Measurements from ENCODE around the gene TPX2. TPM values are rescaled to one million over a fixed set of nuclear protein-coding genes. Genes with fewer than 3 reads are reported as not detected.
A peak's percentile ranks its signal among the peaks of the same experiment; 100 is the strongest.
"Not testable (repeated sequence)": the region's sequence is repeated elsewhere in the genome, so short reads cannot be mapped to it uniquely, and the experiment has no call there.

The TPX2 gene
- total RNA-seq, 1 experiment from 2014 or later = 245 TPM

GRCh38 chr20:31811796-31812728, 73.0 kb downstream of the TPX2 start:
- peak; percentile 92 for DNase-seq (ENCODE audit: low spot score)

DNA sequence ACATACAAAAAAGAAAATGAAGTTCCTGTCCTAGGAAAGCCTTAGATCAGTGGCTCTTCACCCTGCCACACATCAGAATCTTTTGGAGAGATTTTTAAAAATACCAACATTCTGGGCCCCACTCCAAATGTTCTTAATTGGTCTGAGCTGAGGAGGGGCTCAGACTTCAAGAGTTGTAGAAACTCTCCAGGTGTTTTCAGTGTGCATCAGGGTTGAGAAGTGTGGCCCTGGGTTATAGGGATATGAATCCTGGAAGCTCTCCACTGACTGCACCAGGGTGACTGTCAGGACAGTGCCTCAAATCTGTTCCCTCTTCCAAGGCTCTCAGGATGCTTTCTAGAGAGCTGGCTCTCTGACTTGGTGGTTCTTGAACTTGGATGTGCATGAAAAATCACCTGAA, 74.5 kb downstream of the TPX2 start:
- DNase-seq (ENCODE audit: low spot score) = no peak

DNA sequence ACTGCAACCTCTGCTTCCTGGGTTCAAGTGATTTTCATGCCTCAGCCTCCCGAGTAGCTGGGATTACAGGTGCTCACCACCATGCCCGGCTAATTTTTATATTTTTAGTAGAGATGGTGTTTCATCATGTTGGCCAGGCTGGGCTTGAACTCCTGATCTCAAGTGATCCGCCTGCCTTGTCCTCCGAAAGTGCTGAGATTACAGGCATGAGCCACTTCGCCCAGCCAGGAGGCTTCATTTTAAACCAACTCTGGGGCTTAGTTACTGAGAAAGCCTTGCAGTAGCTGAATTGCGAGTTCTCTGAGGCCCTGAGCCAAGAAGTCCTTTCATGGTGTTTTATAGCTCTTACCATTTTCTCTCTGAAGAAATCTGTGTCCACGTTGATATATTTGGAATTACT, 75.1 kb downstream of the TPX2 start:
- DNase-seq (ENCODE audit: low spot score) = not testable (repeated sequence)

DNA sequence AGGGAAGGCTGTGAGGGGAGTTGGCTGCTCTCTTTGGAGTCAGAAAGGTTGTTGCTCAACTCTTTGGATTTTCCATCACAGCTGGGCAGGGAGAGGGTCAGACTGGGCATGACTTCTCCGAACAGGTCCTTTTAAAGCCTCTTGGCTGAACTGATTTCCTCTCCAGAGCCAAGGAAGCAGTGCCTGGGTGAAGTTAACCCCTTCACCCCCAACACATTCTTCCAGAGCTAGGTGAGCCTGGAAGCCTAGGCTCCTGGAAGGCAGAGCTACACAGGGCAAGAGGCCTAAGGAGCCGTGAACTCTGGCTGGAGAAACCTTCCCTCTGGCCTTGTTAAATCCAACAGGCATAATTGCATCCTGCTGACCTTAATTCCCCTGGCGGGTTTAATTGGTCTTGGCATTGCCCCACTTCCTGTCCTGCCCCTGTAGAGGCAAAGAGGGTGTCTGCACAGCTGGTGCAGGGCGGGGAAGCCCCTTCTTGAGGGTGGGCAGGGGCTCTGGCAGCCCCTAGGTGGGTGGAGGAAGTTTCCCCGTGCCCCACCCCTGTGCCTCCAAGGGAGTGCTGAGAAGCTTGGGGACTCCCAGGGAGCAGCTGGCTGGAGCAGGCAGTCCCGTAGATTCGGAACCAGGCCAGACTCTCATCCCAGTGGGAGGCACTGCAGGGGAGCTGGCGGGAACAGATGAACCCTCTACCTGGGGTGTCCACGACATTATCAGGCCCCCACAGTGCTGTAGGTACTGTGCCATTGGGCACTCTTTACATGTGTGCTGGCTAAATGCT, 76.5 kb downstream of the TPX2 start:
- peak; percentile 57 for DNase-seq (ENCODE audit: low spot score)

- DNase-seq (ENCODE audit: low spot score) = no peak
These were observed 77.1 kb downstream of the TPX2 start for GRCh38 chr20:31816221-31816620.

- no peak for DNase-seq (ENCODE audit: low spot score)
These were observed 78.4 kb downstream of the TPX2 start for GRCh38 chr20:31817461-31817860.

DNA sequence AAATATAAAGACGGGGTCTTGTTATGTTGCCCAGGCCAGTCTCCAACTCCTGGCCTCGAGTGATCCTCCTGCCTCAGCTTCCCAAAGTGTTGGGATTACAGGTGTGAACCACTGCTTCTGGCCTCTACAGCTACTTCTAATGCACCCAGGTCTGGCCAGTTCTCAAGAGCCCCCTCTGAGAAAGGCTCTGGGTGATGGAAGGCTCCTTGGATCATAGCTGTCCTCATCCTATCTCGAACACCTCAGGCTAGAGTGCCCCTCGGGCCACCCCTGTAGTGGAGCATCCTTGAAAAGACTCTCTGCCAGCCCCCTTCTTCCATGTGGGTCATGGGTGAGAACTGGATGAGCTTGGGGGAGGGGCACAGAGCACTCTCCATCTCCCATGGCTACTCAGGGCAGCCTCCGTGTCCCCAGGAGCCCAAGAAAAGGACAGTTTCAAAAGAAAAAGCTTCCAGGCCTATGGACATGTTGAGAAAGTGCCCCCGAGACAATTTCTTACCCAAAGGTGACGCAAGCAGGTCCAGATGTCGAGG, 79.4 kb downstream of the TPX2 start:
- DNase-seq (ENCODE audit: low spot score) = no peak

GRCh38 chr20:31819083-31819784, 80.1 kb downstream of the TPX2 start, which contains the start of gene MYLK2:
Gene MYLK2 (plus strand): TSS chr20:31819356. CDS start chr20:31819581, 225 bp downstream.
- DNase-seq (ENCODE audit: low spot score) = no peak

DNA sequence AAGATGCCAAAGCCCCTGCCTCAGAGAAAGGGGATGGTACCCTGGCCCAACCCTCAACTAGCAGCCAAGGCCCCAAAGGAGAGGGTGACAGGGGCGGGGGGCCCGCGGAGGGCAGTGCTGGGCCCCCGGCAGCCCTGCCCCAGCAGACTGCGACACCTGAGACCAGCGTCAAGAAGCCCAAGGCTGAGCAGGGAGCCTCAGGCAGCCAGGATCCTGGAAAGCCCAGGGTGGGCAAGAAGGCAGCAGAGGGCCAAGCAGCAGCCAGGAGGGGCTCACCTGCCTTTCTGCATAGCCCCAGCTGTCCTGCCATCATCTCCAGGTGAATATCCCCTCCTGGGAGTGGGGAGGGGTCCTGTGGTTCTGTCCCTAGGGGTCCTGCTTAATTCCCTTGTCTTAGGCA, 81.1 kb downstream of the TPX2 start:
- no peak for DNase-seq (ENCODE audit: low spot score)

- no peak for DNase-seq (ENCODE audit: low spot score)
These were observed 82.3 kb downstream of the TPX2 start for GRCh38 chr20:31821427-31821826.

DNA sequence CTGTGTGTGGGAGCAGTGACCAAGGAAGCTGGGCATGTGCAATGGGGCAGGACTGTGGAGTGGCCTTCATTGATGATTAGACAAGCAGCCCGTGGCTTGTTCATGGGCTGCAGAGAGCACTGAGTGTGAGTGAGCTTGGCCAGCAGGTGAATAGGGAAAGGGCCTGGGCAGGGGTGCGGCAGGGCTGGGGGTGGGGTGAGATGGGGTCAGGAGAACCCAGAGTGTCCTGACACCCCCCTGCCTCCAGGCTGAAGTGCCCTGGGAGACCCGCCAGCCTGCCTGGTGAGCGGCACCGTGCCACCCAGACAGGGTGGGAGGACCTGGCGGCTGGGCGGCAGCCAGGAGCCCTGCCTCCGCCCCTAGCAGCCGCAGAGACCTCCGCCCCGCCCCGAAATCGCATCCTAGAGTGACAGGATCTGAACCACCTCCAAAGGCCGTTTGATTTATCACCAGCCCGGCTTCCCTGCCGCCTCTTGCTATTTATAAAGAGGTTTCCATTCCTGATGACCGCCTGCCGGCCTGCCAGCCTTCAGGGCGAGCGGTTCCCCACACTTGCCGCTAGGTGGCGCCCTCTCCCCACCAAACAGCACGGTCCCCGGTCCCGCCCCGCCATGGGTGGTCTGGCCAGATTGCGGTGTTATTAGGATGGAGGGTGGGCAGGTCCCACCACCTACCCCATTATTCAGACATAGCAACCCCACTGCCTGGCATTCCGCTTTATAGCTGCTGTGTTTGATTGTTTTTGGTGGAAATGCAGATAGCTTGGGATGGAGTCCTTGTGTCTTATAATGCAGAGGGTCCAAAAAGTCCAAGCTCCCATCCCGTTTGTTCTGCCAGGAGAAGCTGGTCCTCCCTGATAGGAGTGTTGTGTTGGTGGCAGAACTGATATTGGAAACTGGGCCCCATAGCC, 83.6 kb downstream of the TPX2 start:
- DNase-seq (ENCODE audit: low spot score) = peak; percentile 91

DNA sequence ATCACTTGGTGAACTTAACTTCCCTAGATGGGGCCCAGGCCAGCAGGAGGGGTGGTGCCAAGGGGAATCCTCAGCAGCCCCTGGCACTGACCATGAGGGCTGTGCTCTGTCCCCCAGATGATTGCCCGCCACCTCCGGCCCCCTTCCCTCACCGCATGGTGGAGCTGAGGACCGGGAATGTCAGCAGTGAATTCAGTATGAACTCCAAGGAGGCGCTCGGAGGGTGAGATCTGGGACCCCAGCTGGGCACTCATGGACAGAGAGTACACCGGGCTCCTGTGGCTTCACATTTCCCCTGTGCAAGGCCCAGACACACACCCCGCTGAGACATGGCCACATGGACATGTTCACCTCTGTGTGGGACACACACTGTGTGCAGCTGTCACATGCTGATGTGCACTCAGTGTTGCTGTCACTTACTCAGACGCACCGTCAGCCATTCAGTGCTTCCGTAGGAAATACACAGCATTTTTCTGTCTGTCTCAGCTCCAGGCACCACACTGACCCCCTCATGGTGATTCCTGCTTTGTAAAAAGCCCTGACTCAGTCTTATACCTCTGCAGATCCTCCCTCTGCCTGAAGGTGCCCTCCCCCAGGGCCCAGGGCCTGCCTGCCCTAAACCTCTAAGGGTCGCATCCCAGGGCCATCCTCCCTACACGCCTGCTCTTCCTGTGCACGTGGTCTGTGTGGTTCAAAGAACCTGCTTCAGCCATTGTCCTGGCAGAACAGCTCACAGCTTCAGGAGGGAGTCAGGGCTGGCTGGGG, 84.5 kb downstream of the TPX2 start:
- DNase-seq (ENCODE audit: low spot score) = no peak

GRCh38 chr20:31824125-31824485, 85.0 kb downstream of the TPX2 start:
- DNase-seq (ENCODE audit: low spot score) = no peak

DNA sequence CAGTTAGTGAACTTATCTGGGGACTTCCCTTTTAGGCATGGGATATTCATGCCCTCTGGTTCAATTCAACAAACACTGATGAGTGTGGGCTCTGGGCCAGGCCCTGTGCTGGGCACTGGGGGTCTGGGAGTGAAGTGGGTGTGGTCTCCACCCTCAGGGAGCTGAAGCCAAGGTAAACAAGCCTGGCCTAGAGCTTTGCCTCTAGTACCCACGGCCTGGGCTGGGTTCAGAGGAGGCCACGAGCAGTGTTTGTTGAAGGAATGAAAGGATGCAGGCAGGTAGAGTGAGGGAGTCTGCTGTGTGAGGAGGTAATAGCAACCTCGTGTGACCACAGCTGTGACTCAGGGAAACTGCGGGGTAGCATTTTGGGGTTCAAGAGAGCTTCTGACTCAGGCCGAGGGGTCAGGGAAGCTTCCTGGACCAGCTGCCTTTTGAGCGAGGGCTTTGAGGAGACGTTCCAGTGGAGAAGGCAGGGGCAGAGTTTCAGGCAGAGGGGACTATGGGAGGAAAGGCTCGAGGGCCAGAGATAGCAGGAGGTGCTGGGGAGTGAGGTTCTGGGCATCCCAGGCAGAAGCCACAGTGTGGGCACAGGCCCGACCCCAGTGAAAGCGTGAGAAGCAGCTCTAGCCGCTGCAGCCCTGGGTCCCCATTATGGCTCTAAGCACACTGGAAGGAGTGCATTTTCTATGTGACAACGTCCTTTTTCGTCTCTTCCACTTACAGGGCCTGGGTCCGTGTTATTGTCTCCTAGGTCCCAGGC, 85.6 kb downstream of the TPX2 start:
- no peak for DNase-seq (ENCODE audit: low spot score)

- DNase-seq (ENCODE audit: low spot score) = no peak
These were observed 87.0 kb downstream of the TPX2 start for GRCh38 chr20:31826074-31826473.

DNA sequence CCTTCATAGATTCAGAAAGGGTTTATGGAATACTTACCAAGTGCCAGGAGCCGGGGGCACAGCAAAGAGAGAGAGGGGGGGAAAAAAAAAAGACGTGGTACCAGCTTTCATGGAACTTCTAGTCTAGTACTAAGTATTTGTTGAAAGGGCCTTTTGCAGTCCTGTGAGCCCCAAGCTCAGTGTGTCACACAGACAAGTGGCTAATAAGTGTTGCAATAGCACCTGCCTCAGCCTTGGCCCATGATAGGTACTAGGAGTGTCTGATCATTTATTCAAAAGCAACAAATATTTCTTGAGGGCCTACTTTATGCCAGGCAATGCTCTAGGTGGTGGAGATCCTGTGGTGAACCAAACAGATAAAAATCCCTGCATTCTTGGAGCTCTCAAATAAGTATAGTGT, 88.0 kb downstream of the TPX2 start:
- DNase-seq (ENCODE audit: low spot score) = no peak

DNA sequence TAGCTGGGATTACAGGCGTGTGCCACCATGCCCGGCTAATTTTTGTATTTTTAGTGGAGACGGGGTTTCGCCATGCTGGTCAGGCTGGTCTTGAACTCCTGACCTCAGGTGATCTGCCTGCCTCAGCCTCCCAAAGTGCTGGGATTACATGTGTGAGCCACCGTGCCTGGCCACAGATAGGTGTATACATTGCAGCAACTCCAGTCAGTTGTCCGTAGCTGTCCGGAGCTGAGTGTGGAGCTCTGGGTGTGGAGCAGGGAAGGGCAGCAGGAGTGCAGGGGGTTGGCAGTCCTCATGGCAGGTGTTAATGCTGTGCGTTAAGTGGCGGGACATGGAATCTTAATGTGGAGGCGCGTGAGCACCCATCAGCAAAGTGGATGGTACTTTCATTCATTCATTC, 88.9 kb downstream of the TPX2 start:
- DNase-seq (ENCODE audit: low spot score) = not testable (repeated sequence)

GRCh38 chr20:31829731-31830130, 90.6 kb downstream of the TPX2 start:
- no peak for DNase-seq (ENCODE audit: low spot score)

- DNase-seq (ENCODE audit: low spot score) = no peak
These were observed 91.4 kb downstream of the TPX2 start for GRCh38 chr20:31830406-31830981.

Data from A172 (cell line).